T-helper 22 cell (primary cell): ENCODE results near the gene LSM14A.
"Not testable (repeated sequence)": the region's sequence is repeated elsewhere in the genome, so short reads cannot be mapped to it uniquely, and the experiment has no call there.

Experiments used
- DNase-seq: peaks from one replicate; pipeline ENCODE4 v3.0.0-alpha.2; 2020; ENCODE audit warnings: low read depth

LSM14A gene

DNA sequence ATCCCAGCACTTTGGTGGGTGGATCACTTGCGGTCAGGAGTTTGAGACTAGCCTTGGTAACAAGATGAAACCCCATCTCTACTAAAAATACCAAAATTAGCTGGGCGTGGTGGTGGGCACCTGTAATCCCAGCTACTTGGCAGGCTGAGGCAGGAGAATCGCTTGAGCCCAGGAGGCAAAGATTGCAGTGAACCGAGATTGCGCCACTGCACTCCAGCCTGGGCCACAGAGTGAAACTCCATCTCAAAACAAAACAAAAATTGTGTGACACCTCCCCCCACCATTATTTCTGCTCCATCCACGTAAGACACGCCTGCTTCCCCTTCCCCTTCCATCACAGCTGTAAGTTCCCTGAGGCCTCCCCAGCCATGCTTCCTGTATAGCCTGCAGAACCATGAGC, 13.3 kb upstream of the LSM14A start:
- not testable (repeated sequence) for DNase-seq

DNA sequence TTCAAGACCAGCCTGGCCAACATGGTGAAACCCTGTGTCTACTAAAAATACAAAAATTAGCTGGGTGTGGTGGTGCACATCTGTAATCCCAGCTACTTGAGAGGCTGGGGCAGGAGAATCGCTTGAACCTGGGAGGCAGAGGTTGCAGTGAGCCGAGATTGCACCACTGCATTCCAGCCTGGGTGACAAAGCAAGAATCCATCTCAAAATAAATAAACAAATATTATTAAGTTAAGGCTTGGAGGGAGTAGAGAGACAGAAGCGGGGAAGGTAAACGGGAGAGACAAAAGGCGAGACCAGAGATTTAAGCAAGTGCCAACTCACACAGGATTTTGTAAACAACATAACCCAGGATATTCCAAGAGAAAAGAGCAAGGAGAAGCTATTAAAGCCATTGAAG, 12.8 kb upstream of the LSM14A start:
- not testable (repeated sequence) for DNase-seq

DNA sequence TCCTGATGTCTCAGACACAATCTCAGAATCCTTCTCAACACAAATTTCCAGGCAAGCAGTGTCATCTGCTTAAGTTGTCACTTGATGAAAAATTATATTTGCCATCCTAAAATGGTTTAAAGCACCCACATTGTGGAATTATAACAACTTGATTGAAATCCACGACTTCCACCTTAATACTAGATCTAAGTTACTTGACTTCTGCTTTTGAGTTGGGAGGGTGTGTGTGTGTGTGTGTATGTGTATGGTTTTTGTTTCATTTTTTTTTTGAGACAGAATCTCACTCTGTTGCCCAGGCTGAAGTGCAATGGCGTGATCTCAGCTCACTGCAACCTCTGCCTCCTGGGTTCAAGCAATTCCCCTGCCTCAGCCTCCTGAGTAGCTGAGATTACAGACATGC, 10.4 kb upstream of the LSM14A start:
- not testable (repeated sequence) for DNase-seq

DNA sequence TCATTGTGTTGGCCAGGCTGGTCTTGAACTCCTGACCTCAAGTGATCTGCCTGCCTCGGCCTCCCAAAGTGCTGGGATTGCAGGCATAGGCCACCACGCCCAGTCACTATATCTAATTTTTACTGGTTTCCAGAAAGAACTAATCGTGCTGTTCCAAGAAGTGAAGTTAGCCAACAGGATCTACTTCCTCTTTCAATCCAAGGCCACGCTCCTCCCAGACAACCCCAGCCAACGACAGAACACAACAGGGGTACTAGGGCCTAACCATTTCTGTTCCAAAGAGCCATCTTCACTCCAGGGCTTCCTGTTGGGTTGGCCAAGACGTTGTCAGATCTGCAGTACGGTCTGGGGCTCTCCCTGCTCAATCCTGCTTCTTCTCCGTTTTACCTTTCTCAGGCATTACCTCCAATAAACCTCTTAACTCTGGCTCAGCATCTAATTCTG, 7.0 kb upstream of the LSM14A start:
- DNase-seq, result no peak

DNA sequence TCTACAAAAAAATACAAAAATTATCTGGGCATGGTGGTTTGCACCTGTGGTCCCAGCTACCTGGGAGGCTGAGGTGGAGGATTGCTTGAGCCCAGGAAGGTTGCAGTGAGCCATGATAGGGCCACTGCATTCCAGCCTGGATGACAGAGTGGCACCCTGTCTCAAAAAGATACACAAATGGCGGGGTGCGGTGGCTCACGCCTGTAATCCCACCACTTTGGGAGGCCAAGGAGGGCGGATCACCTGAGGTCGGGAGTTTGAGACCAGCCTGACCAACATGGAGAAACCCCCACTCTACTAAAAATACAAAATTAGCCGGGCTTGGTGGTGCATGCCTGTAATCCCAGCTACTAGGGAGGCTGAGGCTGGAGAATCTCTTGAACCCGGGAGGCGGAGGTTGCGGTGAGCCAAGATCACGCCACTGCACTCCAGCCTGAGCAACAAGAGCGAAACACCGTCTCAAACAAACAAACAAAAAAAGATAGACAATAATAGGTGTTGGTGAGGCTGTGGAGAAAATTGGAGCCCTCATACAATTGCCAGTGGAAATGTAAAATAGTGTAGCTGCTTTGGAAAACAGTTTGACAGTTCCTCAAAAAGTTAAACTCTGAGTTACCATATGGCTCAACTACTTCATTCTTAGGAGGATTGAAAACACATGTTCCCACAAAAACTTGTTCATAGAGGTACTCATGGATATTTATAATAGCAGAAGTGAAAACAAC, 2.7 kb upstream of the LSM14A start:
- not testable (repeated sequence) for DNase-seq

DNA sequence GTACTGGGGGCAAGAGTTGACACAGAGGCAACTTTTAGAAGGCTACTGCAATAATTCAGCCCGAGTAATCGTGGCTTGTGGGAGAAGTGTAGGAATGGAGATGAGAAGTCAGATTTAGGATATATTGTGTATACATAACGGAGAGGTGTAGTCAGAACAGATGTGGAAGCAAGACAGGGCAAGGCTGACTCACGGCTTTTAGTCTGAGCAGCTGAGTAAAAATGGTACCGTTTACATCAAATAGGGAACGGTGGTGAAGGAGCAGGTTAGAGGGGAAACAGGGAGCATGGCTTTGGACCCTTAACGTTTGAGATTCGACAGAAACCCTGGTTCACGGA, 796 bp upstream of the LSM14A start:
- no peak for DNase-seq

DNA sequence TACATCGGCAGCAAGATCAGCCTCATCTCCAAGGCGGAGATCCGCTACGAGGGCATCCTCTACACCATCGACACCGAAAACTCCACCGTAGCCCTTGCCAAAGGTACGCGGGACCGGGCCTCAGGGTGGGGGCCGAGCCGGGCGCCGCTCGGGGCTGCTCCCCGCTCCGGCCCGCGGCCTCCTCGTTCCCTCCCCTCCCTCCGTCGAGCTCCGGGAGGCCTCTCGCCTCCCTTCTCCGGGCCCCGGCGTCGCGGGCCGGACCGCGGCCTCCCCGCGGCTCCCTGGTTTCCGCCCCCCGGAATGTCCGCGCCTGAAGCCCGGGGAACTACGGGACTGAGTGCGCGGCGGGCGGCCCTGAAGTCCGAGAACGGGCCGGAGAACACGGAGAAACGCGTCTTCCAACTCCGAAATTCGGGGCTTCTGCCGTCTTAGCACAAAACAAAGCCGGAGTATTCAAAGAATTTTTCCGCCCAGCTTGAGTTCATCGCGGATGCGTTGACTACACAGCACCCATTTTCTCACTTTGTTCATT, 423 bp downstream of the LSM14A start:
- no peak for DNase-seq

DNA sequence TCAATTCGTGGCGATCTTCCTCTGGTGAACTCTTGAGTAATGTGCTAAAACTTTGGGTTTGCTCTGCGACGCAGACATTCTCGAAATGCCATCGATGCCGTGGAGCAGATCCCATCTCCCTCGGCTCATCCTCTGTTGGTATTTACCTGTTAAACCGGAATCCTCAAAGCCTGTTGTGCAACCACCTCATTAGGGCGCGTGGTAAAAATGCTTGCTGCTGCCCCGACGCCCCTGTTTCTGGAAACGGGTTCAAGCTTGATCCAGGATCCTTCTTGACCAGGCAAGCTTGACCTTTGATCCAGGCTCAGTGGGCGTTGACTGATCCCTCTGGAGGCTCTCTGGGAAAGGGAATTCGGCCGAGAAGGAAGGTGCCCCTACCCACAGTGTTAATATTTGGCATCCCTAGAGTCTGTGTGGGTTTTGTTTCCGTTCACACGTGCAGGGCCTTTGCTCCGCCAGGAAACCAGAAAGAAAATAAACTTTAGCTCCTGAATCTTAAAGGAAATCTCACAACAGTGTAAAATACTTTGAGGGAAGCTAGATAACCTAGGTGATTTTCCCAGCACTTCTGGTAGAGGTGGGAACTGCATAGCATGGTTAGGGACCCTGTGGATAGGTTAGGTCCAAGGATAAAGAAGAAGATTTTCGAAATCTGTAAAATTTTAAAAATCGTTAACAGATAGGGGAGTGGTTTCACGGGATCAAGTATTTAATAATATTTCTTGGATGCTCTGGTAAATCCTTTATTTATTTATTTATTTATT, 1.1 kb downstream of the LSM14A start:
- no peak for DNase-seq

DNA sequence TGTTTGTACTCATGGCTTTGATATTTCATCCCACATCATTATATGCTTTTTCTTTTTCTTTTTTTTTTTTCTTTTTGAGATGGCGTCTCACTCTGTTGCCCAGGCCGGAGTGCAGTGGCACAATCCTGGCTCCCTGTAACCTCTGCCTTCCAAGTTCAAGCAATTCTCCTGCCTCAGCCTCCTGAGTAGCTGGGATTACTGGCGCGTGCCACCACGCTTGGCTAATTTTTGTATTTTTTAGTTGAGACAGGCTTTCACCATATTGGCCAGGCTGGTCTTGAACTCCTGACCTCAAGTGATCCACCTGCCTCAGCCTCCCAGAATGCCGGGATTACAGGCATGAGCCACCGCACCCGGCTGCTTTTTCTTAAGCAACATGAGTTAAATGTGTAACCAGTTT, 2.9 kb downstream of the LSM14A start:
- DNase-seq, result not testable (repeated sequence)

DNA sequence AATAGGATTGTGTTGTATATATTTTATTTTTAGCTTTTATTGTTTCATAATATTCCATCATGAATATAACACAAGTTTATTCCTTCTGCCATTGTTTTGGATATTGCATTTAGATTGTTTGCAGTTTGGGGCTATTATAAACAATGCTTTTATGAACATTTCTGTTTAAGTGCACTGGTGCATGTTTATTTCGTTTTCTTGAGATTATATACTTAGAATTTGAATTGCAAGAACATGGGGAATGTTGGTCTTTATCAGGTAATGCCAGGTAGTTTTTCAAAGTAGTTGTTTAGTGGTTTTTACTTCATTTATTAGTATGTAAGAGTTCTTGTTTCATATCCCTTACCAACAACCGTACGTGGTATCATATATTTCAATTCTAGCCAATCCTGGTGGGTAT, 4.3 kb downstream of the LSM14A start:
- DNase-seq, result no peak

DNA sequence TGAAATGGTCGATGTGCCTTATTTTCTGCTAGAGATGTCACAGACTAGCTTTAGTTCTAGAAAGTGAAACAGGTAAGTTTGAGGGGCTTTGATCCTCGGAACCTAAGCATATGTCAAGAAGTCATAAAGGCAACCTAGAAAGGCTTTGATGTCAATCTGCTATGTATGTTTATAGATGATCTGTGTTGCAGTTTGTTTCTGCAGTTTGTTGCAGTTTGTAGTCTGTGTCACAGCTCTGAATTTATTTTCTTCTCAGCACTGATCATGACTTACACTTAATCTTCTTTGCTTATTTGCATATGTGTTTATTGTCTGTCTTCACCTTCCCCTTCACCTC, 5.9 kb downstream of the LSM14A start:
- no peak for DNase-seq

DNA sequence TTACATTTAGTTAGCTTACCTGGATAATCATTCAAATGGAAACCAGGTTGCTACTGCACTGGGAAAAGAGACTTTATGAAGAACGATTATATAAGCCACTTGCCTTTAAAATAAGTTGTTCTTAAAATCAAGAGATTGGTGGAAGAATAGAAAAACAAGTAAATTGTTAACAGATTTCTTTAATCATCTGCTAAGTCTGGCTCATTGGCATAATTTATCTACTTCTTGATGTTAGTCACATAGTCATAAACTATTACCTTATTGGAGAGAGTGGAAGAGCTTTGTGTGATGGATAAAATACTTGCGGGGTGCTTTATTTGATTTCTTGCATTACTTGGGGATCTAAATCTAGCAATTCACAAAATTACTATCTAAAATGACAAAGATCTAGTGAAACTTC, 6.8 kb downstream of the LSM14A start:
- no peak for DNase-seq

DNA sequence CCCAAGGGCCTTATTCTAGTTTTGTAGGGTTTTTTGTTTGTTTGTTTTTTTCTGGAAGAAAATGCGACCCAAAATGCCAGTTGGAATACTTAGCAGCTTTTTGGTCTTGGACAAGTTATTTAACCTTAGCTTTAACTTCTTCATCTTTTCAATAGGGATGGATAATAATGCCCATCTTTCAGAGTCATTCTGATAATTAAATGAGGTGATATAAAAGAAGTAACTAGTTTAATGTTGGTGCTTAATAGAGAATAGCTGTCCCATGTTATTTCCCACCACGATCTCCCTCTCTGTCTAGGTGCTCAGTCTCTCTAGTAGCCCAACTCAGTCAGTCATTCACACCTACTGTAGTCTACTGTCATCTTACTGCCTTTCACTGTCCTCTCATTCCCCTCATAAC, 8.0 kb downstream of the LSM14A start:
- no peak for DNase-seq

DNA sequence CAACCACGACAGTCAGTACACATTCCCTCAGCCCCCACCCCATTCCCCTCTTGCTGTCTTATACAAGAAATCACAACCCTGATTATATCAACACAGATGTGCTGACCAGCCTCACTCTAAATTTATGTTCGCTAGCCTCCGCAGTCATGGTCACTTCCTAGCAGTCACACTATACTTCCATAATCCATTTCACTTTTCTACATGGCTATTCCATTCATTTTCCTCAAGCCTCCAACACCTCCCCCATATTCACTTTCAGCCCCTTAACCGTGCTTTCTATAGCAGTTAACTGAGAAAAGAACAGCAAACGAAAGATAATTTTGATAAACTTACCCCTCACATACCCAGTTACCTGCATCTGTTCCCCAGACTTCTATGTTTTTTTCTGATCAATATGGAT, 8.4 kb downstream of the LSM14A start:
- no peak for DNase-seq

DNA sequence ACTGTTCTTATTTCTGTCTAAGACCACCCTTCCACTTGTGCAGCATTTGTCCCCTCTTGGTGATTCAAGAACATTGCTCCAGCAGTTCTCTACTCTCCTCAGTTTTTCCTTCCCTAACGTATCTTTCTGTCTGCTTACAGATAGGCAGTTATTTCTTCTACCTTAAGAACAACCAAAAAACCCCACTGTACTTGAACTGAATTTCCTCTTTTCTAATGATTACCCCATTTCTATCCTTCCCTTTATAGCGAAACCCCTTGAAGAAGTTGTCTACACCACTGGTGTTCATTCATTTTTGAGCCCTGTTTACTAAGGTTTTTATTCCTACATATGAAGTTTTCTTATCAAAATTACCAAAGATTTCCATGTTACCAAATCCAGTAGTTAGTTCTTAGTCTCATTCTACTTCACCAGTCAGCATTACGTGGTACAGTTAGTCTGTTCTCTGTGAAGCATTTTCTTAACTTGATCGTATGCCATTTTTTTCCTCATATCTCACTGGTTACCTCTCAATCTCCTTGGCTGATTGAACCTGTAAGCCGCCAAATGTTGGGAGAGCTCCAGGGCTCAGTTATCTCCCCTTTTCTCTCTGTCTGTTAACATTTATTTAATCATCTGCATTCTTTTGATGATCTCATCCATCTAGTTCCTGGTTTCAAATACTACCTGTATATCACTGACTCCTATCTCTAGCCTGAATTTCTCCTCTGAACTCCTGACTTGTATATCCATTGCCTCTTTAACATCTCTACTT, 9.0 kb downstream of the LSM14A start:
- no peak for DNase-seq

DNA sequence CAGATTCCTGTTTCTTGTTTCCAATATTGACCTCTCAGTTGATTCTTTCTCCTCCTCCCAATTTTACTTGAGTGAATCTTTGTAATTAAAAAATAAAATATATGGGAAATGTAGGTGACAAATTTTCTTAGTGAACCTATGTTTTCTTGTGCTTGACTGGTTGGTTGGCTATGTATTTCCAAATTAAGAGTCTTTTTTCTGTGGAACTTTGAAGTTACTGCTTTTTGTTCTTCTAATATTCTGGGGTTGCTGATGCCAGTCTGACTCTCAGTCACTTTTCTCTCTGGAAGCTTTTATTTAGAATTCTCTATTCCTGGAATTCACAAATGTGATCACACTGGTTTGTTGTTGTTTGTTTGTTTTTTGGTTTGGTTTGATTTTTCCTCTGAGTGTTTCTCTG, 9.8 kb downstream of the LSM14A start:
- no peak for DNase-seq

DNA sequence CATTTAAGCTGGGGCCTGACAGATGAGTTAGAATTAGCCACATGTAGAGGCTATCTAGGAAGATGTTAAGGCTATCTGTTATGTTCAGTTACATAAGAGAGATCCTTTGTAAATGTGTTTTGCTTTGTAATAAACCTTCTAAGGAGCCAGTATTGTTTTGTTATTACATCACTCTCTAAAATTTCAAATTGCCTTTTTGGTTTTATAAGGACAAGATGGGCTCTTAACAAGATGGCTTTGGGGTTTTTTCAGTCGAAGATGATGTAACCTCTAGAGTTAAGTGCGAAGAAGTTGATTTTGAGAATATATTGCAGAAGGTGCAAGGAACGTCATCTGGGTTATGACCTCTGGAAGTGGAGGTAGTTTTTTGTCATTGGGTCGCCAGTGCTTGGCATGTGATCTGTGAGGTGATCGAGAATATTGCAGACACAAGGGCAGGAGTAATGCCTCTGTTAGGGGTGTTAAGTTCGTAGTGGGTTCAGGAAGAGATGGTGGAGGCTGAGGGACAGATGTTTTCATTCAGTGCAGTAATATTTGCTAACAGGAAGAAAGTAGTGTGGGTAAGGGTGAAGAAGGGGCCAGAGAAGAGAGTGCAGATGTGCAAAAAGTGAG, 12.7 kb downstream of the LSM14A start:
- no peak for DNase-seq

DNA sequence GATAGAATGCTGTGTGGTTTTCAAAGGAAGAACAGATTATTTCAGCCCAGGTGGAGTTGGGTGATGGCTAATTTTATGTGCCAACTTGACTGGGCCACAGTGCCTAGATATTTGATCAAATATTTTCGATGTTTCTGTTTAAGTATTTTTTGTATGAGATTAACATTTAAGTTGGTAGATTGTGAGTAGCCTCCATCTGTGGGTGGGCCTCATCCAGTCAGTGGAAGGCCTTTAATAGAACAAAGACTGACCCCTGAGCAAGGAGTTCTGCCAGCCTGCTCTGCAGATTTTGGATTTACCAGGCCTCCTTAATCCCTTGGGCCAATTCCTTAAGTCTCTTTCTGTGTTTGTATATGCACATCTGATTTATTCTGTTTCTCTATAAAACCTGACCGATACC, 13.9 kb downstream of the LSM14A start:
- DNase-seq, result no peak

DNA sequence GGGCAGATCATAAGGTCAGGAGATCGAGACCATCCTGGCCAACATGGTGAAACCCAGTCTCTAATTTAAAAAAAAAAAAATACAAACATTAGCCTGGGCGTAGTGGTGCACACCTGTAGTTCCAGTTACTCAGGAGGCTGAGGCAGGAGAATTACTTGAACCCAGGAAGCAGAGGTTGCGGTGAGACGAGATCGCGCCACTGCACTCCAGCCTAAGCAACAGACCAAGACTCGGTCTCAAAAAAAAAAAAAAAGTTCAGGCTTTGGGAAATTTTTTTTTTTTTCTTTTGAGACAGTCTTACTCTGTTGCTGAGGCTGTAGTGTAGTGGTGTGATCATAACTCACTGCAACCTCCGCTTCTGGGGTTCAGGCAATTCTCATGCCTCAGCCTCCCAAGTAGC, 14.7 kb downstream of the LSM14A start:
- no peak for DNase-seq

DNA sequence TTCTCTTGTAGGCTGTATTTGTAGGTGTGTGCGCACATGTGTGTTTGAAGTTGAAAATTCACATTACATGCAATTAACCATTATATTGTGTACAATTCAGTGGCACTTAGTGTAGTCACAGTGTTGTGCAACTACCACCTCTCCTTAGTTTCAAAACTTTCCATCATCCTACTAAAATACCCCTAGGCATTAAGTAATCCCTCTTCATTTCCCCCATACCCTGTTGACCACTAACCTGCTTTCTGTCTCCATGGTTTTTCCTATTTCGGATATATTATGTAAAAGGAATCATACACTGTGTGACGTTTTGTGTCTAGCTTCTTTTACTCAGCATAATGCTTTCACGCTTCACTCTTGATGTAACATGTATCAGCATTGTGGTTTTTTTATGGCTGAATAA, 16.1 kb downstream of the LSM14A start:
- DNase-seq, result no peak

DNA sequence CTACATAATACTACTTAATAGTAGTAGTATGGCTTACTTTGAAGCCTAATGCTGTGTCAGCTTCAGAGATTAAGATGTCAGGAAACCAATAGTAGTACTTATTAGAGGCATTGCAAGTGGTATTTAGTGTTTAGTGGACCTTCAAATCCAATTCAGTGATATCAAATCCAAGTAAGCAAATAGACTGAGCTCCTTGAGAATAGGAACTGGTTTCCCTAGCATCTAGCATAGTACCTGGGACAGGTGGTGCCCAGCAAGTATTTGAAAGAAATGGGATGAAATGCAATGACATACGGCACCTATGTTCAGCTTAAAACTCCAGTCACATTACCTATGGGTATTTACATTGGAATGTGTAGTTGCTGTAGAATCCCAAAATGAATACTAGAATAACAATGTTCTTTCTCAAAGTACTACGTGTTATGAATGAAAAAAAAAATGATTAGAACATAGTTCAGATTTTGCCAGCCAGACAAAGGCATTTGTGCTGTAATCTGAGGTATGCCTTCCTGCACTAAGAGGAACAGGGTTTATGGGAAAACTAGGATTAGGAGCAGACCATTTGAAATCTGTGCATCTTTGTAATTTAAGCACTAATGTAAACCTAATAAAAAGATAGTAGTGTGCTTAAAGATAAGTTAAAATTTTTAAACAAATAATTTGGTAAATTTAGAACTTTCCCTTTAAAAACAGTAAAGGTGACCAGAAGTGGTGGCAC, 17.1 kb downstream of the LSM14A start:
- no peak for DNase-seq

DNA sequence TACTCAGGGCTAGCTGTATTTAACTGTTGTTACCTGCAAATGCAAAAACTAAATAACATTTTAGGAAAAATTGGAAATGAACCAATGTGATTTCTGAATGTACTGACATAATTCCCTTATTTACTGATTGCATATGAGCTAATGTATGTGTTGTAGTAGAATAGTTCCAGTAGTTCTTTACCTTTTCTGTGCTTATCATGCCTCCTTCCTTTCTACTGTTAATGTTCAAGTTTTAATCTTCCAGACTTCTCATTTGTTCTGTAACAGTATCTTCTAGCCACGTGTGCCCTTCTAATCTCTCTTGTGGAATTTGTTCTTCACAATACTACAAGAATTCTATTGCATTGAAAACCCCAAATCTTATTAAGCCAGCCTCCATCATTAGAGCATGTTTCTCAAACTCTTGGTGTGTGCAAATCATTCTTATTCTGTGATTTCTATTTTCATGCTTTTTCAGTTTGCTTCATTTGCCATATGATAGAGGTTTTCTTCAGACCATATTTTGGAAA, 17.7 kb downstream of the LSM14A start:
- DNase-seq, result no peak
